Peyer's patch (tissue), 4 donors: ENCODE measurements around the gene SSNA1. TPM values are rescaled to one million over a fixed set of nuclear protein-coding genes. Genes with fewer than 3 reads are reported as not detected.

Experiments
- DNase-seq, 3 donors: peaks; one replicate each; pipeline ENCODE4 v3.0.0-alpha.2; 2017 to 2019
- H3K27ac ChIP-seq, 4 donors: fragments of 200-600 bp; sonication (generic); one replicate each; pipeline ENCODE4 v1.5.1; 2016 to 2019
- H3K27me3 ChIP-seq, 2 donors: fragments of 200-600 bp; sonication (generic); one replicate each; pipeline ENCODE4 v1.5.1; 2019
- H3K36me3 ChIP-seq, 3 donors: fragments of 200-600 bp; sonication (generic); one replicate each; pipeline ENCODE4 v1.5.1; 2016 to 2019
- H3K4me1 ChIP-seq, 4 donors: fragments of 200-600 bp; sonication (generic); one replicate each; pipeline ENCODE4 v1.5.1; 2016 to 2019
- H3K4me3 ChIP-seq, 4 donors: fragments of 200-600 bp; sonication (generic); 1 replicate in 3 of 4; 2 replicates in 1 of 4; pipeline ENCODE4 v1.5.1; 2016 to 2019; ENCODE audit warnings: mild to moderate bottlenecking in 1 of 4
- H3K9me3 ChIP-seq, 4 donors: fragments of 200-600 bp; sonication (generic); one replicate each; pipeline ENCODE4 v1.5.1; 2016 to 2019; ENCODE audit warnings: mild to moderate bottlenecking in 1 of 4
- POLR2A ChIP-seq, 2 donors: fragments of 450-650 bp; IDR thresholded peaks; one replicate each; pipeline ENCODE4 v1.5.1; 2017; ENCODE audit warnings: antibody characterized with exemption in 2 of 2, mild to moderate bottlenecking in 2 of 2, moderate library complexity in 2 of 2
- total RNA-seq, 4 donors: library from RNA; depleted of rRNA; stranded (reverse); fragments of >200 nt; gene quantifications; one replicate each; pipeline ENCODE4 v1.1.0, GENCODE V29; 2016
- TF ChIP-seq, protein P1 (sequence below), 6 experiments: fragments of 450-650 bp in 4 of 6; fragments of 200-600 bp in 2 of 6; sonication (generic) in 1 of 6; IDR thresholded peaks; one replicate each; pipeline ENCODE4 v1.5.1; 2017 to 2019; ENCODE audit warnings: antibody characterized with exemption in 6 of 6, mild to moderate bottlenecking in 3 of 6, moderate library complexity in 1 of 6

Gene SSNA1
- total RNA-seq, 4 donors from 2014 or later = 58.6 to 82.0 (median 71.6) TPM

DNA sequence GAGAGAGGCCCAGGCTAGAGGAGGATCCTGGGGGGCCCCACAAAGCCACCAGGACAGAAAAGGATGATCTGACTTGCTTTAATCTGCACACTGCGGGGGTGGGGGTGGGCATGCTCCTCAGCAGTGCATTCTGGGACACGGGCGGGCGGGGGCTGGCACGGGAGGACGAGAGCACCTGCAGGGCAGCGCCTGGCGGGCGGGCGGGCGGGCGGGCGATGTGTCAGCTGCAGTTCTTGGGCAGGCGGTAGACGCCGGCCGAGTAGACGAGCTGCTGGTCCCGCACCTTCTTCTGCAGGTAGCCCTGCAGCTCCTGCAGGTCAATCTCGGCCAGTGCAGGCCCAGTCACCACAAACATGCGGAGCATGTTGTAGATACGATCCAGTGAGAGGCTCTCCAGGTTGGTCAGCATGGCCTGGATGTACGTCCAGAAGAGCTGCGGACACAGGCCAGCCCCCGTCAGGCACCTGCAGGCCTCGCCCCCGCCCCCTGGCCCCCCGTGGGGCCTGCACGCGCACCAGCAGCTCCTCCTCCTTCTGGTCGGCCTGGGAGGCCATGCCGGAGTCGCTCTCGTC lies 13.7 kb upstream of the SSNA1 start:
- H3K4me1 ChIP-seq = peaks cover 0 to 16% (median under 1%) of the 10 kb centered on the region in 4 donors
- H3K27ac ChIP-seq = no peak overlapping the region
- peaks cover 0 to 13% of the 10 kb centered on the region in 2 donors for H3K27me3 ChIP-seq
- no peak for TF ChIP-seq POLR2A (IDR thresholded peaks at IDR 0.05)
- TF ChIP-seq, protein P1, sequence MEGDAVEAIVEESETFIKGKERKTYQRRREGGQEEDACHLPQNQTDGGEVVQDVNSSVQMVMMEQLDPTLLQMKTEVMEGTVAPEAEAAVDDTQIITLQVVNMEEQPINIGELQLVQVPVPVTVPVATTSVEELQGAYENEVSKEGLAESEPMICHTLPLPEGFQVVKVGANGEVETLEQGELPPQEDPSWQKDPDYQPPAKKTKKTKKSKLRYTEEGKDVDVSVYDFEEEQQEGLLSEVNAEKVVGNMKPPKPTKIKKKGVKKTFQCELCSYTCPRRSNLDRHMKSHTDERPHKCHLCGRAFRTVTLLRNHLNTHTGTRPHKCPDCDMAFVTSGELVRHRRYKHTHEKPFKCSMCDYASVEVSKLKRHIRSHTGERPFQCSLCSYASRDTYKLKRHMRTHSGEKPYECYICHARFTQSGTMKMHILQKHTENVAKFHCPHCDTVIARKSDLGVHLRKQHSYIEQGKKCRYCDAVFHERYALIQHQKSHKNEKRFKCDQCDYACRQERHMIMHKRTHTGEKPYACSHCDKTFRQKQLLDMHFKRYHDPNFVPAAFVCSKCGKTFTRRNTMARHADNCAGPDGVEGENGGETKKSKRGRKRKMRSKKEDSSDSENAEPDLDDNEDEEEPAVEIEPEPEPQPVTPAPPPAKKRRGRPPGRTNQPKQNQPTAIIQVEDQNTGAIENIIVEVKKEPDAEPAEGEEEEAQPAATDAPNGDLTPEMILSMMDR (IDR thresholded peaks at IDR 0.05) = peak in 1 of 6 experiments; percentile 17
- H3K4me3 ChIP-seq = no peak overlapping the region
- DNase-seq = no peak
- no peaks in the 10 kb centered on the region for H3K9me3 ChIP-seq
- peaks cover 0 to 23% (median 0%) of the 10 kb centered on the region in 3 donors for H3K36me3 ChIP-seq

DNA sequence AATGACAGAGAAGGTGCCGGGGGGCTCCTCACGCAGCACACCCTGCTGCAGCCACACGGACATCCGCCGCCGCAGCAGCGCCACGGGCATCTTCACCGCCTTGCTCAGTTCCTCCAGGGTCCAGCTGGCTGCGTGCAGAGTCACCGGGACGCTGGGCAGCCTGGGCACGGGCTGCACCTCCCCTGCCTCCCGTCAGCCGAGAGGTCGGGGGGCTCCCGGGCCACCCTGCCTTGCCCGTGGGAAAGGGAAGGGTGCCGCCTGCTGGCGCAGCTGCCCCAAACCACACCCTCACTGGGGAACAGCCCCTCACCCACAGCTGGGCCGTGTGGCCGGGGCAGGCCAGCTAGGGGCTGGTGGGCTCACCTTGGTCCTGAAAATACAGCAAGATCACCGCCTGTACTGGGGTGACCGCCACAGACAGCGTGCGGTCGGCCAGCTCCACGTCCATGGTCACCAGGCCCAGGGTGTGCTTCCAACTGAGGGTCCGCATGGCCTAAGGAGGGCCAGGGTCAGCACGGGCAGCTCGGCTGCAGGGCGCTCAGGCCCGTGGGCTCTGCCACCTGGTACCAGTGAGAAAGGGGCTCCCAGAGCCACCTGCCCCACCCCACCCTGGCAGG lies 13.0 kb upstream of the SSNA1 start:
- peaks cover 0 to 11% (median 0%) of the 10 kb centered on the region in 4 donors for H3K4me1 ChIP-seq
- peaks cover 0 to 7% of the 10 kb centered on the region in 2 donors for H3K27me3 ChIP-seq
- DNase-seq = no peak
- TF ChIP-seq, protein P1 (IDR thresholded peaks at IDR 0.05) = peak in 3 of 6 experiments; percentile 22 to 36 (median 29)
- TF ChIP-seq POLR2A (IDR thresholded peaks at IDR 0.05) = no peak
- H3K36me3 ChIP-seq = peaks cover 0 to 29% (median 0%) of the 10 kb centered on the region in 3 donors
- no peak overlapping the region for H3K27ac ChIP-seq
- H3K4me3 ChIP-seq = no peak overlapping the region
- no peaks in the 10 kb centered on the region for H3K9me3 ChIP-seq

DNA sequence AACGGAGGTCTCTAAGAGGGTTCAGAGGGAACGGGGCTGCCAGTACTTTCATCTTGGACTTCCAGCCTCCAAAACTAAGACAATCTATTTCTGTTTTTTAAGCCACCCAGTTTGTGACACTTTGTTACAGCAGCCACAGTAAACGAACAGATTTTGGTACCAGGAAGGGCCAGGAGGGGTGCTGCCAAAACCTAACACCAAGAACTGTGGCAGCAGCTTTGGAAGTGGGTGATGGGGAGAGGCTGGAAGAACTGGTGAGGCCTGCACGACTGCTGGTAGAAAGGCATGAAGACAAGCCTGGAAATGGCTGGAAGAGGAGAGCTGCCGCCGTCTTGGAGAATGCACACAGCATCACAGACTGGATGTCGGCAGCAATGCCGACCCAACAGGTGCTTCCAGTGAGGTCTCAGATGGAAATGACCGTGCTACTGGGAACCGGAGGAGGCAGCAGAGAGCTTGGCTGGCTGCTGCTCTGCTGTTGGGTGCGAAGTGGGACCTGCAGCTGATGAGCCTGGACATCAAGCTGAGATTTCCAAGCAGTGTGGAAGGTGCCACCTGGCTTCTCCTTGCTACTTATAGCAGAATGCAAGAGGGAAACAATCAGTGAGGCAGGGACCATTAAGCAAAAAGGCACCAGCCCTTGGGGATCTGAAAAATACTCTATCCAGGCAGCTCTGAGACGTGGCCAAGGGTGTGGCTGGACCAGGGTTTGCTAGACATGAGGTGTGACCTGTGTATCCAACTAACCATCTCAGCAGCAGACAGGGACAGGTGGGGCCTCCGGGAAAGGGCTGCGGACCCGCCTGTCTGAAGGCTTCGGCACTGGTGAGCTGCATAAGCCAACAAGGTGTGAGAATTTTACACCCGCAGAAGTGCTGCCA lies 11.9 kb upstream of the SSNA1 start:
- Histone ChIP-seq H3K27ac (no peak overlapping the region), H3K4me3 (no peak overlapping the region), H3K4me1 (peaks cover 0 to 11% (median 0%) of the 10 kb centered on the region in 4 donors), H3K27me3 (no peaks in the 10 kb centered on the region), H3K9me3 (no peaks in the 10 kb centered on the region), H3K36me3 (peaks cover 0 to 40% (median 0%) of the 10 kb centered on the region in 3 donors)
- DNase-seq = peak in 2 of 3 donors; percentile 66 to 70
- TF ChIP-seq, protein P1 (IDR thresholded peaks at IDR 0.05) = peak in 5 of 6 experiments; percentile 15 to 78 (median 71)
- TF ChIP-seq POLR2A (IDR thresholded peaks at IDR 0.05) = no peak

DNA sequence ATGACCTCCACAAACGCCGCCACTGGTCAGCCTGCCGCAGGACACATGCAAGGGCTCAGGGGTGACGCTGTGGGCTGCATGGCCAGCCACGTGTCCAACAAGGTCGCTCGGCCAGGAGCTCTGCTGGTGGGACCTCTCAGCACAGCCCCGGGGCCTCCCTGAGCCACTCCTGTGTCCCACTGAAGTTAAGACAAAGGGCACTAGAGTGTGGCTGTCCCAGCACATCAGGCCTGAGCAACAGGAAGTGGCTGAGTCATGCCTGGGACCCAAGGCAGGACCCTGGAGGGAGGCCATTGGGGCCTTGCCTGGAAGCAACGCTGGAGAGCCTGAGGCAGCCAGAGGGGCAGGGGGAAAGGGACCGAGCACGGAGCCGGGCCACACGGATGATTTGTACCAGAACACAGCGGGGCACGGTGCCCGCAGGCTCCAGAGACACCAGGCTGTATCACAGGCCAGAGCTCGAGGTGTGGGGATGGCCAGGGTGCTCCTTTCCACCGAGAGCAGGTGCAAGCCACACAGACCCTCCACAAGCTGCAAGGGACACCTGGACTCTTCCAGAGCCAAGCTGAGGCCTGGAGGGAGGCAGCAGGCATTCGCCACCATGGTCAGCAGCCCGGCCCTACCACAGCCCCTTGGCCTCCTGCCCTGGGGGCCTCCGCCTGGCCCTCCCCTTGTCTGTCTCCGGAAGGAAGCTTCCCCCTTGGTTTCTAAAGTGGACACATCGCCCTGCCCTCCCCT lies 10.1 kb upstream of the SSNA1 start:
- Histone ChIP-seq H3K27me3 (no peaks in the 10 kb centered on the region), H3K4me3 (no peak overlapping the region), H3K27ac (no peak overlapping the region), H3K36me3 (peaks cover 0 to 58% (median 0%) of the 10 kb centered on the region in 3 donors), H3K4me1 (peaks cover 0 to 11% (median 0%) of the 10 kb centered on the region in 4 donors), H3K9me3 (no peaks in the 10 kb centered on the region)
- DNase-seq = no peak
- TF ChIP-seq, protein P1 (IDR thresholded peaks at IDR 0.05) = no peak
- no peak for TF ChIP-seq POLR2A (IDR thresholded peaks at IDR 0.05)
